Activated CD8-positive, alpha-beta memory T cell treated with anti-CD3 and anti-CD28 coated beads, Interleukin-2, amount 50 U/mL, for 48 hours (primary cell): ENCODE data around the gene ATRNL1.
"Not testable (repeated sequence)": the region's sequence is repeated elsewhere in the genome, so short reads cannot be mapped to it uniquely, and the experiment has no call there.

Experiments
- DNase-seq: peaks from one replicate; pipeline ENCODE4 v3.0.0-alpha.2; 2020

The ATRNL1 gene

GRCh38 chr10:115219203-115219602 lies 126.0 kb downstream of the ATRNL1 start:
- no peak for DNase-seq

DNA sequence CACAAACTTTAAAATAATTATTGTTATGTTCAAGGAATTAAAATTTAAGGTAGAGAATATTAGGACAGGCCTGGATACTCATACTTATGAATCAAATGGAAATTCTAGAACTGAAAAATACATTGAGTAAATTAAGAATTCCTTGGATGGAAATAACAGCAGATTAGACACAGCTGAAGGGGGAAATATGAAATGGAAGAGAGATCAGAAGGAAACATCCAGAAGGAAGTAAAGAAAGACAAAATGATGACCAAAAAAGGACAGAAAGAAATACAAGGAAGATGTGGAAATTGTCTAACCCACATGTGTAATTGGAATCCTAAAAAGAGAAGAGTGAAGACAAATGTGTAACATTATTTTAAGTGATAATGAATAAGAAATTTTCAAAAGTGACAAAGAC lies 128.9 kb downstream of the ATRNL1 start:
- DNase-seq = no peak

DNA sequence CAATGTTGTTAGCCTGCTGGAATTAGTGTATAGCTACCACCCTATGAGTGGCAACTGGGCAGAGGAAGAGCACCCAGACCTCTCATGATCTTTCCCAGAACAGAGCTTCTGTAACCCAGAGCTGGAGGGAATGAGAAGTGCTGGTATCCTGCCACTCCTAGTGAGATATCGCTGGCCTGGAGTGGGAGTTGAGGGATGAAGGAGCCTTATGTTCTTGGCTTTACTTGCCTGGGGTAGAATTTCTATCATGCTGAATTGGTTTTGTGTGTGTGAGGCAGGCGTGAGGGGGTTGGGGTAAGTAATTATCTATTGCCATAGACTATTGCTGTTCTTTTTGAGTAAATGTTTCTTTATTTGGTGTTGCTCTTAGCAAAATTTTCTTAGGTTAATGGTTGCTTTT lies 146.6 kb downstream of the ATRNL1 start:
- no peak for DNase-seq

GRCh38 chr10:115250784-115251183 lies 157.6 kb downstream of the ATRNL1 start:
- DNase-seq = no peak

GRCh38 chr10:115253765-115254164 lies 160.6 kb downstream of the ATRNL1 start:
- DNase-seq = not testable (repeated sequence)

DNA sequence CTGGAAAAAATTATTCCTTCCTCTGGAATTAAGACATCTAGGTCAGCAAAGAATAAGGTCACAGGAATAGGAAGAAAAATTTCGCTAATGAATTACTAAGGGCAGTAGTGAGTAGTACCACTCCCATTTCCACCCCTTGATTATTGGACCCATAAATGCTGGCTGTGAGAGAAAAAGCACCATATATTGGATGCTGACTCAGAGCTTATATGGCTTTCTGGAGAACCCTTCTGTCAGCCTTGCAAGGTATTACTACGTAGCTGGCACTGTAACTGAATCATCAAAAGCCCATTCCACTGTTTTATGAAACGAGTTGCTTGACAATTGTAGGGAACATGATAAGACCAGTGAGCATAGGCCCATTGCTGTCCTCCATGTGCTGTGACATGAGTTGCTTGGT lies 179.3 kb downstream of the ATRNL1 start:
- no peak for DNase-seq

GRCh38 chr10:115278294-115278693 lies 185.1 kb downstream of the ATRNL1 start:
- DNase-seq = no peak

DNA sequence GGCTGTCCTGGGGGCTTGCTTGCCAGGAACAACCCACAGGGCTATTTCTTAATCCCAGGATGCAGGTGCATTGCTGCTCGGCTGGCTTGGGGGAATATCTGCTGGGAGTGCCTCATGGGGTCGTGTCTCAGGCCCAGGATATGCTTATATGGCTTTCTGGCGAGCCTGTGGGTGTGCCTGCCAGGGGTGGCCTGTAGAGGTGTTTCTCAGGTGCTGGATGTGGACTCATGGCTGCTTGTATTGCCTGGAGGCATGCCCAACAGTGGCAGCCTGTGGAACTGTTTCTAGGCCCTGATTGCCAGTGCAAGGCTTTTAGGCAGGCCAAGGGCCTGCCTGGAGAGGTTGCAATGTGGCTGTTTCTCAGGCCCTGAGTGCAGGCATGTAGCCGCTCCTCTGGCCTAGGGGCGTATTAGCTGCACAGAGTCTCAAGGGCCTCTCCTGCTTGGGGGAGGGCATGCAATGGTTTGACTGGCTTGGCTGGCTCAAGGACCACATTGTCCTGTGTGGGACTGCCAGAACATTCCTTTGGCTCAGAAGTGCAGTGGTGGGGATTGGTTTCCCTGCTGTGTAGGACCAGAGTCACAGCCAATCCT lies 202.1 kb downstream of the ATRNL1 start:
- DNase-seq = no peak

GRCh38 chr10:115300080-115300479 lies 206.9 kb downstream of the ATRNL1 start:
- no peak for DNase-seq

GRCh38 chr10:115319669-115320068 lies 226.5 kb downstream of the ATRNL1 start:
- not testable (repeated sequence) for DNase-seq

DNA sequence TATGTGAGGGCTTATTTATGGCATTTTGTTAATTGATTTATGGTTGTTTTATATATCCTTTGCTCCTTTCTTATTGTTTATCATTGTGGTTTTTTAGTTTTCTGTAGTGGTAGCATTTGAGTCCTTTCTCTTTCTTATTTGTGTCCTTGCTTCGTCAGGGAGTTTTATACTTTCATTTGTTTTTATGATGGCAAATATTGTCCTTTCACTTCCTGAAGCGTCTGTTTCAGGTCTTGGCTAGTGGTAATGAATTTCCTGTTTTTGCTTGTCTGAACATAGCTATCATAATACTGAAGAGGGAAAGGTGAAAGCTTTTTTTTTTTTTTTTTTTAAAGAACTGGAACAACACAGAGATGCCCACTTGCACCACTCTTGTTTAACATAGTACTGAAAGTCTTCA lies 228.2 kb downstream of the ATRNL1 start:
- DNase-seq = no peak

GRCh38 chr10:115328331-115328730 lies 235.2 kb downstream of the ATRNL1 start:
- DNase-seq = no peak

GRCh38 chr10:115335366-115335765 lies 242.2 kb downstream of the ATRNL1 start:
- no peak for DNase-seq

GRCh38 chr10:115355162-115355760 lies 262.1 kb downstream of the ATRNL1 start:
- DNase-seq = no peak

DNA sequence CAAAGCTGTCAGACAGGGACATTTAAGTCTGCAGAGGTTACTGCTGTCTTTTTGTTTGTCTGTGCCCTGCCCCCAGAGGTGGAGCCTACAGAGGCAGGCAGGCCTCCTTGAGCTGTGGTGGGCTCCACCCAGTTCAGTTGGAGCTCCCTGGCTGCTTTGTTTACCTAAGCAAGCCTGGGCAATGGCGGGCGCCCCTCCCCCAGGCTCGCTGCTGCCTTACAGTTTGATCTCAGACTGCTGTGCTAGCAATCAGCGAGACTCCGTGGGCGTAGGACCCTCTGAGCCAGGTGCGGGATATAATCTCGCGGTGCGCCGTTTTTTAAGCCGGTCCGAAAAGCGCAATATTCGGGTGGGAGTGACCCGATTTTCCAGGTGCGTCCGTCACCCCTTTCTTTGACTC lies 274.8 kb downstream of the ATRNL1 start:
- not testable (repeated sequence) for DNase-seq

DNA sequence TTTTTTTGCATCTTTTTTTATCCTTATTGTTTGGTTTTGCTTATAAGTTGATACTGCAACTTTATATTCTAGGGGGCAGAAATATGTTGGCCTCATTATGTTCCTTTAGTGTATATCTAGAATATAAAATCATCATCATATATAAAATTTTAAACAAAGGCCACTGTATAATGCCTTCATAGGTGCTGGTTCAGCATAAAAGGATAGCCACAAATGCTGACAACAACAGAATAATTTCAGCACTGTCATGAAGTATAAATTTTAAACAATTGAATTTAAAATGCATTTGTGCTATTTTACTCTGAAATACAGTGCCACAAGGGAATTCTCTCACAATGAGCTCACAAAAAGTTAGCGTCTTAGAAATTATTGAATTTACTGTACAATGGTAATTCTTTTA lies 285.9 kb downstream of the ATRNL1 start:
- no peak for DNase-seq

GRCh38 chr10:115384665-115385064 lies 291.5 kb downstream of the ATRNL1 start:
- DNase-seq = no peak

DNA sequence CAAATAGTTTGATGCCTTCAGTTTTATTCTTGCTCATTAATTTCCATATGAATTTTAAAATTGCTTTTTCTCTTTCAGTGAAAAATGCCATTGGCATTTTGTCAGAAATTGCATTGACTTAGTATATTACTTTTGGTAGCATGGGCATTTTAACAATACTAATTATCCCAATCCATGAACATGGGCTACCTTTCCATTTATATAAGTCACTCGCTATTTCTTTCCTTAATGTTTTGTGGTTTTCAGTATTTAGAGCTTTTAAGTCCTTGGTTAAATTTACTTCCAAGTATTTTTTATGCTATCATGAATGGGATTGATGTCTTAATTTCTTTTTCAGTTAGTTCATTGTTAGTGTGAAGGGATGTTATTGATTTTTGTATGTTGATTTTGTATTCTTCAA lies 297.4 kb downstream of the ATRNL1 start:
- no peak for DNase-seq

DNA sequence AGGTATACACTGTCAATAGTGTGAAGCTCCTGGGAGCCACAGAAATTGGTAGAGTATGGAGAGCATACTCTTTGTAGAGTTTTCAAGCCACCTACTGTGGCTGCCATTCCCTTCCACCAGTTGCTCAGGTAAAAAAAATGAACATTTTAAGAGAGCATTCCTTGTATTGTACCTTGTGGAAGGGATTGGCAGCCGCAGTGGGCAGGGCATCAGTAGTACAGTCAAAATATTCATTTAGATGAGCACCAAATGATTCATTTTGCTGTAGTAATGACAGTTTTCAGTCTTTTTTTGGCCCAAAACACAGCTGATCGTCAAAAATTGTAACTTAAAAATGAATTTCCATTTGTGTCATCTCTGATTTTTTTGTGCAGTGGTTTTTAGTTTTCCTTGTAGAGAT lies 304.9 kb downstream of the ATRNL1 start:
- DNase-seq = no peak

GRCh38 chr10:115402699-115403098 lies 309.5 kb downstream of the ATRNL1 start:
- DNase-seq = no peak

DNA sequence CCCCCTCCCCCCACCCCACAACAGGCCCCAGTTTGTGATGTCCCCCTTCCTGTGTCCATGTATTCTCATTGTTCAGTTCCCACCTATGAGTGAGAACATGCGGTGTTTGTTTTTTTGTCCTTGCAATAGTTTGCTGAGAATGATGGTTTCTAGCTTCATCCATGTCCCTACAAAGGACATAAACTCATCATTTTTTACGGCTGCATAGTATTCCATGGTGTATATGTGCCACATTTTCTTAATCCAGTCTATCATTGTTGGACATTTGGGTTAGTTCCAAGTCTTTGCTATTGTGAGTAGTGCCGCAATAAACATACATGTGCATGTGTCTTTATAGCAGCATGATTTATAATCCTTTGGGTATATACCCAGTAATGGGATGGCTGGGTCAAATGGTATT lies 312.7 kb downstream of the ATRNL1 start:
- DNase-seq = not testable (repeated sequence)

- no peak for DNase-seq
Measured at GRCh38 chr10:115409347-115409746, 316.2 kb downstream of the ATRNL1 start.

DNA sequence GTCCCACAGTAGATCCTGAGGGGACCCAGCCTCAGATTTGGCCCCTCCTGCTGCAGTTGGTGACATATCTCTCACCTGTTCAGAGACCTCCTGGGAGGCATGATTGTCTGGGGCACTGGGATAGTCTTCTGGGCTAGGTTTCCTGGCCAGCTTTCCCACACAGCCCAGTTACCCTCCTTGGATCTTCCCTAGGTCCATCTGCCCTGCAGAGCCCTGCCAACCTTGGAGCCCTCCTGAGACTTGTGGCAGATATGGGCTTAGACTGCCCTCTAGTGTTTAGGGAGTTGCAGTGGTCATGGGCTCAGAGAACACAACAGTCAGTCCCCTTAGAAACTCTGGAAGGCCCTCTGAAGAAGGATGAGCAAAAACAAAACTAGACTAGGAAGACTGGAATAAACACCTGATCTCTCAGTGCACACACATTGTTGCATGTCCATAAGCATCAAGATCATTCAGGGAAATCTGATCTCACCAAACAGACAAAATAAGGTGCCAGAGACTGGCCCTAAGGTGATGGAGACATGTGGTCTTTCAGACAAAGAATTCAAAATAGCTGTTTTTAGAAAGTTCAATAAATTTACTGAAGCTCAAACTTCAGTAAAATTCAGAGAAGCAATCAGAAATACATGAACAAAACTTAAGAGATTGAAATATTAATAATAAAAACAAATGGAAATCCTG lies 324.6 kb downstream of the ATRNL1 start:
- DNase-seq = no peak

GRCh38 chr10:115422624-115423023 lies 329.5 kb downstream of the ATRNL1 start:
- DNase-seq = no peak

DNA sequence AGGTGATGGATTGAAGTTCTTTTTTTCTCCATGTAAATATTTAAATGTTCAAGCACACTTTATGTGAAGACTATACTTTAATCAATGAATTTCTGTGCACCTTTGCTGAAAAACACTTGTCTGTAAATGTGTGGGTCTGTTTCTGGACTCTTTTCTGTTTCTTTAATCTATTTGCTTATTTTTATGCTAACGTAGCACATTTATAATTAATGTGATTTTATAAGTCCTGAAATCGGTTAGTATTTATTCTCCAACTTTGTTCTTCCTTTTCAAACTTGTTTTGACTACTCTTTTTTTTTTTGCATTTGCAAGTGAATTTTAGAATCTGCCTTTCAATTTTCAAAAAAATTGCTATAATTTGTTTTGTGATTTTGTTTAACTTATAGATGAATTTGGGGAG lies 334.4 kb downstream of the ATRNL1 start:
- DNase-seq = no peak
